ENCODE data around the gene INPP5F.

- TF ChIP-seq PATZ1 (CRISPR knock-in tag; IDR thresholded peaks at IDR 0.05; ENCODE audit: borderline replicate concordance) (no peak), OSR1 (CRISPR knock-in tag; IDR thresholded peaks at IDR 0.05) (no peak), TOX (CRISPR knock-in tag; IDR thresholded peaks at IDR 0.05; ENCODE audit: borderline replicate concordance) (no peak), ZFP30 (CRISPR knock-in tag; IDR thresholded peaks at IDR 0.05) (no peak), PPARA (CRISPR knock-in tag; IDR thresholded peaks at IDR 0.05; ENCODE audit: borderline replicate concordance) (no peak), CREB5 (CRISPR knock-in tag; IDR thresholded peaks at IDR 0.05; ENCODE audit: low read depth) (no peak), ESRRG (CRISPR knock-in tag; IDR thresholded peaks at IDR 0.05) (no peak), TSHZ2 (CRISPR knock-in tag; IDR thresholded peaks at IDR 0.05) (no peak), BACH2 (CRISPR knock-in tag; IDR thresholded peaks at IDR 0.05; ENCODE audit: borderline replicate concordance) (no peak)
Measured at GRCh38 chr10:119754085-119754484, 28.2 kb downstream of the INPP5F start.

Measured in SK-N-SH treated with all-trans-retinoic acid at 6 μM for 48 hours (cell line).